ENCODE measurements around the gene LHX3.

The LHX3 gene

DNA sequence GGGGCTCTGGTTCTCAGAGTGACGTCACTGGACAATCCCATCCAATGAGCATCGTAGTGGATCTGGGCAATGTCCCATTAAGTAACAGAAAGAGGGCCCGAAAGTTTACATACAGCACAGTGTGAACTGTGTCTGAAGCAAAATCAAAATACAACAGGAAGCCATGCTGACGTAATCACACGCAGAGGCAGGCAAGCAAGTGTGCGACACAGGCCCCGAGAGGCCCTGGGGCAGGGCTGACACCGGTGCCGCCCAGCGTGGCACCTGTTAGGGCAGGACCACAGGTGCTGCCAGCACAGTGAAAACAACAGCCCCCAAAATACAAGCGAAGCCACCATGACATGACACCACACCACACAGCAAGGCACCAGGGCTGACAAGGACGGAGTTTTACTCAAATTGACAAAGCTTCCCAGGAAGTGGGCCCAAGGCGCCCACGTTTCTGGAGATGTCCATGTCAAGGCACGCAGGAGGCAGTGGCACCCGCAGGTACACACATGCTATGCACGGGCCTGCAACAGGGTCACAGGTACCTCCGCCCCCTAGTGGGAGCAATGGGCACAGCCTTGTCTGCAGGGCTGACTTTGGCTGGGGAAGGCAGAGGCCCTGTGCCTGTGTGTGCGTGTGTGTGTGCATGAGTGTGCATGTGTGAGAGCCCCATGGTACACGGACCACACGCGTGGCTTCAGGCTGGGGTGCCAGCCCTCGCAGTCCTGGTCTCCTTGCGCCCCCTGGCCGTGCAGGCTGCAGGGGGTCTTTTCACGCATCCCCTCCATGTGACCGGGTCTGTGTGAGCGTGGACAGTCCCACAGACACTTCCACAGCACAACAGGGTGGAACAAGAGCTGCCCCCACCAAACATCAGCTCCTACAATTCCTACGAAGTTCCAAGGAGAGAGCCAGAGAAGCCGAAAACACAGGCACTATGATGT, 21.1 kb upstream of the LHX3 start:
- TF ChIP-seq, protein P1, sequence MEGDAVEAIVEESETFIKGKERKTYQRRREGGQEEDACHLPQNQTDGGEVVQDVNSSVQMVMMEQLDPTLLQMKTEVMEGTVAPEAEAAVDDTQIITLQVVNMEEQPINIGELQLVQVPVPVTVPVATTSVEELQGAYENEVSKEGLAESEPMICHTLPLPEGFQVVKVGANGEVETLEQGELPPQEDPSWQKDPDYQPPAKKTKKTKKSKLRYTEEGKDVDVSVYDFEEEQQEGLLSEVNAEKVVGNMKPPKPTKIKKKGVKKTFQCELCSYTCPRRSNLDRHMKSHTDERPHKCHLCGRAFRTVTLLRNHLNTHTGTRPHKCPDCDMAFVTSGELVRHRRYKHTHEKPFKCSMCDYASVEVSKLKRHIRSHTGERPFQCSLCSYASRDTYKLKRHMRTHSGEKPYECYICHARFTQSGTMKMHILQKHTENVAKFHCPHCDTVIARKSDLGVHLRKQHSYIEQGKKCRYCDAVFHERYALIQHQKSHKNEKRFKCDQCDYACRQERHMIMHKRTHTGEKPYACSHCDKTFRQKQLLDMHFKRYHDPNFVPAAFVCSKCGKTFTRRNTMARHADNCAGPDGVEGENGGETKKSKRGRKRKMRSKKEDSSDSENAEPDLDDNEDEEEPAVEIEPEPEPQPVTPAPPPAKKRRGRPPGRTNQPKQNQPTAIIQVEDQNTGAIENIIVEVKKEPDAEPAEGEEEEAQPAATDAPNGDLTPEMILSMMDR (IDR thresholded peaks at IDR 0.05; ENCODE audit: low read depth, low read length): peak; percentile 95
- peak; percentile 48 to 57 for DNase-seq (ENCODE audit: low read depth in 2 of 2)
- H3K4me3 ChIP-seq (replicated peaks in 1 of 2; ENCODE audit: low read depth in 2 of 2, low read length in 2 of 2): no peak overlapping the region

DNA sequence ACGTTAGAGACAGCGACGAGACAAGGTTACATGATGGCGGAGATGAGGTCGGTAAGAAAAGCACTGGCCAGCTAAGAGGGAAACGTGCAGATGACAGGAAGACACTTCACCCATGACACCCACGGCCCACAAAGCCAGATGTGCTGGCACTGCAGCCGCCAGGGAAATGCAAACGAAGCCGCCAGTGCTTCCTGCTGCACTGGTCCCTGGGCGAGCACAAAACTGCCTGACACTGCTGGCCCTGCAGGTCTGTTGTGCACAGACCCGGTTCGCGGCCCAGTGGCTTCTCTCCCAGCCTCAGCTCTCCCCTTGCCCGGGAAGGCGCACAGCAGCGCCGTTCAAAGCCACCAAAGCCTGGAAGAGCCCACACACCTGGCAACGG, 20.4 kb upstream of the LHX3 start:
- H3K4me3 ChIP-seq (replicated peaks in 1 of 2; ENCODE audit: low read depth in 2 of 2, low read length in 2 of 2): no peak overlapping the region
- no peak for DNase-seq (ENCODE audit: low read depth in 2 of 2)
- TF ChIP-seq, protein P1 (IDR thresholded peaks at IDR 0.05; ENCODE audit: low read depth, low read length): no peak

DNA sequence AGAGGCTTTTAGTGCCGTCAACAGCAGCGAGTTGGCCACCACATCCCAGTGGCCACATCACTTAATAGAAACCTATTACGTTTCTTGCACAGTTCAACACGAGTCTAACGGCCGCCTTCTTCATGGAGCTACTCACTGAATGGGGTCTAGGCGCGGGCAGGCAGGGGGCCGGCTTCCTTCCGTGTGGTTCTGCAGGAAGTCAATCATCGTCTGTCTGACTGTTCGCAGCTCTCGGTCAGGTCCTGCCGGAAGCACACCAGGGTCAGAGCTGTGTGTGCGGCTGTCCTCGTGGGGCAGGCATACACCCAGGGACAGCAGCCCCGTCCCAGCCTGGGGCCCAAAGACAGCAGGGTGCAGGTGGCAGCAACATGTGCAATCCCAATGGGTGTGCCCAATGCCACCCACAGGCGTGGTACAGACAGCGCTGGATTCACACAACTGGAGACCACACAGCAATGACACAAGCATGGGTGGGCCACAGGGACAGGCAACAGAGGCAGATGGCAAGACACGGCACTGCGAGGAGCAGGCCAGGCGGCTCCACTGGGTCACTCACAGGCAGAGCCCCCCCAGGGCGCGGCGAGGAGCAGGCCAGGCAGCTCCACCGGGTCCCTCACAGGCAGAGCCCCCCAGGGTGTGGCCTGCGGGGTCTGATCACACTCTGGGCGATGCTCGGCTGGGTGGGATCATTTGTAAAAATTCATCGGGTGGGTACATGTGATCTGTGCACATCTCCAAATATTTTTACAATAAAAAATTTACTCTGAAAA, 19.1 kb upstream of the LHX3 start:
- TF ChIP-seq, protein P1 (IDR thresholded peaks at IDR 0.05; ENCODE audit: low read depth, low read length): no peak
- DNase-seq (ENCODE audit: low read depth in 2 of 2): no peak
- H3K4me3 ChIP-seq (replicated peaks in 1 of 2; ENCODE audit: low read depth in 2 of 2, low read length in 2 of 2): no peak overlapping the region

DNA sequence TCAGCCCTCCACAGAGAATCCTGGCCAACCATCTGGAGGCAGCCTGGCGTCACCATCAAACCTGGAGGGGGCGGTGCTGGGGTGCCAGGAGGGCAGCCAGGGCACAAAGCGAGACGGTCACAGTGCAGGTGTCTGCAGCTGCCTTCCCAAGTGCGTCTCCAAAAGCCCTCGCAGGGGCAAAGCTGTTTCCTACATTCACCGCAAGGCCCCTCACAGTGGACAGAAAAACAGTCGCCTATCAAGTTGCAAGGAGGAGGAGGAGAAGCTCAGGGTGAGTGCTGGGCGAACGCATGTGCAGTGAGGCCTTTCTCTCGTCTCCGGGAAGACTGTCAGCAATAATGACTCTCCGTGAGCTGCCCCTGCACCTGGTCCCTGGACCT, 18.0 kb upstream of the LHX3 start:
- TF ChIP-seq, protein P1 (IDR thresholded peaks at IDR 0.05; ENCODE audit: low read depth, low read length): no peak

DNA sequence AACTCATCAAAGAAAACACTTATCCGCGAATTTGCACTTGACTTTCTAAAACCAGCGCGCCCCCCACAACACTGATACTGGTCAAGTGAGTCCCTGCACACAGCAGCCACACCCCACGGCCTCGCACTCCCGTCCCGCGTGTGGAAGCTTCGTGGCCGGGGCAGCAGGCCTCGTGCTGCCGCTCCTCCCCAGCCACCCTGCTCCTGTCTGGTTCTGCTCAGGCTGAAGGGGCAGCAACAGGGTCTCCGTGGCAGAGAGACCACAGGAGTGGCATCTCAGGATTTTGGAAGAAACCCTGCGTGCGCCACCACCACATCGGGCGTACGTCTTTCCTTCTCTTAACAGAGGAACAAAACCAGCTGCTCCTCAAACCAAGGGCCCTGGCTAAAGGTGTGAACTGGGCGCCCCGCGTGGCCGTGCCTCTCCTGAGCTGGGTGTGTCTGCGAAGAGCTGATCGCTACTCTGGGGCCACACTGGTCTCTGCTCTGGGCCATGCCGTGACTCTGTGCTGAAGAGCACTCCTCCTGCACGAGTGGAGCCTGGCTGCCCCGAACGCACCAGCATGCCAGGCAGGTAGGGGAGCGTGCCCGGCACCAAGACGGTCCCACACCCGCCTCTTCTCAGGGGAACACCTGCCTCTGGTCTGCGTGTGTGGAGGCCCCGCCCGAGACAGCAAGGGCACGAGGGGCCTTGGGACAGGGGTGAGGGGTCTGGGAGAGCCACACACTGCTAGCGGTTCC, 17.4 kb upstream of the LHX3 start:
- DNase-seq (ENCODE audit: low read depth in 2 of 2): no peak
- no peak overlapping the region for H3K4me3 ChIP-seq (replicated peaks in 1 of 2; ENCODE audit: low read depth in 2 of 2, low read length in 2 of 2)
- TF ChIP-seq, protein P1 (IDR thresholded peaks at IDR 0.05; ENCODE audit: low read depth, low read length): no peak

More for the DNA sequence above, 18.0 kb upstream of the LHX3 start:
- no peak overlapping the region for H3K4me3 ChIP-seq (replicated peaks in 1 of 2; ENCODE audit: low read depth in 2 of 2, low read length in 2 of 2)
- DNase-seq (ENCODE audit: low read depth in 2 of 2): no peak

DNA sequence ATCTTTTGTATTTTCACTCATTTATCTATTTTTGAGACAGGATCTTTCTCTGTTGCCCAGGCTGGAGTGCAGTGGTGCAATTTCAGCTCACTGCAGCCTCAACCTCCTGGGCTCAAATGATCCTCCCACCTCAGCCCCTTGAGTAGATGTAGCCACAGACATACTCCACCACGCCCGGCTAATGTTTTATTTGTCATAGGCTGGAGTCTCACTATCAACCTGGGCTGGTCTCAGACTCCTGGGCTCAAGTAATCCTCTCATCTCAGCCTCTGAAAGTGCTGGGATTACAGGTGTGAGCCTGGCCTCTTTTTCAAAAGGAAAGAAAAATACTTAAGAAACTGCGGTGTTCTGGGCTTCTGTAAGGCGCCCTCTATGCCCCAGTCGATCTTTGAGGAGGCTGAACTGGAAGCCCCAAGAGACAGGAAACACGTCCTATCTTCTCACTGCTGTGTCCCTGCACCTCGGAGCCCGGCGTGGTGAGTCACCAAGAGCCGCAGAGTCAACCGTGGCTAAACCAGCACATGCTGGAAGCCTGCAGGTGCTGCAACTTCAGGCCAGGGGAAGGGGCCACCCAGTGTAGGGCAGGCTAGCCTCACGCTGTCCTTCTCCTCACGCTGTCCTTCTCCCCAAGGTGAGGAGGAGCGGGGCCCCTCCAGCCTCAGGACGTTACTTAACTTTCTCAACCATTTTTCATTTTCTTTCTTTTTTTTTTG, 15.2 kb upstream of the LHX3 start:
- H3K4me3 ChIP-seq (replicated peaks in 1 of 2; ENCODE audit: low read depth in 2 of 2, low read length in 2 of 2): no peak overlapping the region
- TF ChIP-seq, protein P1 (IDR thresholded peaks at IDR 0.05; ENCODE audit: low read depth, low read length): no peak
- peak; percentile 16 to 54 for DNase-seq (ENCODE audit: low read depth in 2 of 2)
